NCI-H460 (cell line): Measurements from ENCODE around the gene AMY1A. TPM values are rescaled to one million over a fixed set of nuclear protein-coding genes. Genes with fewer than 3 reads are reported as not detected.
"Not testable (repeated sequence)": the region's sequence is repeated elsewhere in the genome, so short reads cannot be mapped to it uniquely, and the experiment has no call there.

Source experiments
- DNase-seq: peaks from one replicate; pipeline ENCODE4 v3.0.0-alpha.2; 2016; ENCODE audit warnings: low read depth; ENCODE audit errors: extremely low read depth
- polyA plus RNA-seq: library from polyadenylated mRNA; depleted of rRNA; stranded (reverse); fragments of >200 nt; gene quantifications from 2 replicates; pipeline ENCODE4 v1.2.3, GENCODE V29; 2014; cell fraction: nucleus; rRNA removed
- small RNA-seq, 2 experiments: library from RNA; depleted of rRNA; stranded (forward); fragments of <200 nt; gene quantifications; one replicate each; pipeline ENCODE3, GENCODE V24; 2014
- total RNA-seq: library from RNA; depleted of rRNA; stranded (reverse); fragments of >200 nt; shearing (Covaris generic); gene quantifications from 2 replicates; pipeline ENCODE4 v1.2.3, GENCODE V29; 2014; rRNA removed

AMY1A gene
- total RNA-seq = not detected in 2 replicates
- polyA plus RNA-seq = not detected in 2 replicates

- DNase-seq = not testable (repeated sequence)
Measured at GRCh38 chr1:103655460-103655859, at the start of gene AMY1A. TSS of gene AMY1A (plus strand) at chr1:103655760. CDS start at chr1:103656331, 571 bp downstream.

- DNase-seq = no peak
Measured at GRCh38 chr1:103616362-103616761, 39.2 kb upstream of the AMY1A start.

GRCh38 chr1:103616994-103617477 is 38.5 kb upstream of the AMY1A start, which contains the start of gene AMY2A:
TSS of gene AMY2A (plus strand) at chr1:103617427. CDS start at chr1:103617441, 14 bp downstream.
- DNase-seq = not testable (repeated sequence)

GRCh38 chr1:103627436-103627835 is 28.1 kb upstream of the AMY1A start:
- not testable (repeated sequence) for DNase-seq

GRCh38 chr1:103641194-103641593 is 14.4 kb upstream of the AMY1A start:
- DNase-seq = not testable (repeated sequence)

GRCh38 chr1:103643908-103644307 is 11.7 kb upstream of the AMY1A start:
- not testable (repeated sequence) for DNase-seq

GRCh38 chr1:103650305-103650704 is 5.3 kb upstream of the AMY1A start:
- not testable (repeated sequence) for DNase-seq

- not testable (repeated sequence) for DNase-seq
Measured at GRCh38 chr1:103650889-103651288, 4.7 kb upstream of the AMY1A start.

- DNase-seq = not testable (repeated sequence)
Measured at GRCh38 chr1:103654133-103654532, 1.4 kb upstream of the AMY1A start.

- not testable (repeated sequence) for DNase-seq
Measured at GRCh38 chr1:103676335-103676734, 20.8 kb downstream of the AMY1A start.

- DNase-seq = not testable (repeated sequence)
Measured at GRCh38 chr1:103696110-103696509, 40.5 kb downstream of the AMY1A start, which contains the start of gene AMY1B. TSS of gene AMY1B (minus strand) at chr1:103696210. CDS start at chr1:103695639, 571 bp downstream.

GRCh38 chr1:103697430-103697829 is 41.9 kb downstream of the AMY1A start:
- DNase-seq = not testable (repeated sequence)

- not testable (repeated sequence) for DNase-seq
Measured at GRCh38 chr1:103700669-103701068, 45.1 kb downstream of the AMY1A start.

- DNase-seq = not testable (repeated sequence)
Measured at GRCh38 chr1:103701256-103701655, 45.7 kb downstream of the AMY1A start.

GRCh38 chr1:103707670-103708069 is 52.1 kb downstream of the AMY1A start:
- DNase-seq = not testable (repeated sequence)

- not testable (repeated sequence) for DNase-seq
Measured at GRCh38 chr1:103710381-103710780, 54.8 kb downstream of the AMY1A start.

Small RNA genes lying within 50 kb of the gene (small RNA-seq; reads per million reads assigned to genes)
- 0 reads per million in 2 experiments for gene AC105272.1

Other genes starting within 250 kb of the AMY1A start
- 10.2 and 15.1 TPM in 2 replicates for gene RNPC3, start 130.1 kb upstream of the AMY1A start, total RNA-seq
- gene AMY2B, start 84.2 kb upstream of the AMY1A start, total RNA-seq = 2.7 and 2.9 TPM in 2 replicates
- gene AMY2A, start 38.3 kb upstream of the AMY1A start, total RNA-seq = not detected in 2 replicates
- not detected in 2 replicates for gene AMY1B, start 40.5 kb downstream of the AMY1A start, total RNA-seq
- not detected in 2 replicates for gene AMY1C, start 94.1 kb downstream of the AMY1A start, total RNA-seq